Small intestine (tissue), 7 donors: Measurements from ENCODE around the gene ORAI2. TPM values are rescaled to one million over a fixed set of nuclear protein-coding genes. Genes with fewer than 3 reads are reported as not detected.
"Not testable (repeated sequence)": the region's sequence is repeated elsewhere in the genome, so short reads cannot be mapped to it uniquely, and the experiment has no call there.

Experiments used
- DNase-seq, 2 donors: peaks; one replicate each; pipeline versions ENCODE4 v3.0.0 to v3.0.0-alpha.2; 2013
- FAIRE-seq: peaks from 2 replicates; lab custom pipeline; 2012; peaks lifted over from hg19 to GRCh38; lab: Jason Lieb, UNC
- H3K27ac ChIP-seq, 3 donors: one replicate each; pipeline ENCODE4 v1.5.1; 2013; ENCODE audit warnings: low read length in 2 of 3, mild to moderate bottlenecking in 2 of 3, control low read depth in 1 of 3, inconsistent platforms in 1 of 3, low read depth in 1 of 3, moderate library complexity in 1 of 3
- H3K27me3 ChIP-seq, 3 donors: one replicate each; pipeline ENCODE4 v1.6.1; 2013; ENCODE audit warnings: low read length in 3 of 3, inconsistent platforms in 1 of 3; ENCODE audit not compliant: control insufficient read depth in 3 of 3, insufficient read depth in 3 of 3
- H3K36me3 ChIP-seq, 3 donors: one replicate each; pipeline ENCODE4 v1.6.1; 2013; ENCODE audit warnings: low read length in 3 of 3, inconsistent platforms in 1 of 3, low read depth in 1 of 3, mild to moderate bottlenecking in 1 of 3, moderate library complexity in 1 of 3; ENCODE audit not compliant: control insufficient read depth in 3 of 3, insufficient read depth in 2 of 3
- H3K4me1 ChIP-seq, 3 donors: one replicate each; pipeline ENCODE4 v1.6.1; 2013; ENCODE audit warnings: low read length in 2 of 3, inconsistent platforms in 1 of 3, low read depth in 1 of 3, mild to moderate bottlenecking in 1 of 3, moderate library complexity in 1 of 3; ENCODE audit not compliant: control insufficient read depth in 3 of 3, insufficient read depth in 2 of 3
- H3K4me3 ChIP-seq, 3 donors: one replicate each; pipeline ENCODE4 v1.5.1; 2013; ENCODE audit warnings: low read length in 3 of 3, control low read depth in 1 of 3, inconsistent platforms in 1 of 3, low read depth in 1 of 3, mild to moderate bottlenecking in 1 of 3, moderate library complexity in 1 of 3
- H3K9me3 ChIP-seq, 2 donors: one replicate each; pipeline ENCODE4 v1.6.1; 2013; ENCODE audit warnings: low read depth in 1 of 2, low read length in 1 of 2; ENCODE audit not compliant: control insufficient read depth in 2 of 2, insufficient read depth in 1 of 2
- WGBS, 3 donors: extraction: QIAGEN DNeasy Blood & Tissue Kit; methylation state at CpG; one replicate each; pipeline ENCODE4 v1.1.7; 2013; 5-methylcytosine and 5-hydroxymethylcytosine counted together
- polyA plus RNA-seq, 4 donors: library from polyadenylated mRNA; stranded (reverse) in 3 of 4; unstranded in 1 of 4; fragments of 200-250 nt in 3 of 4; fragments of 120-200 nt in 1 of 4; gene quantifications; one replicate each; pipeline versions ENCODE4 v1.2.1 to v1.2.3, GENCODE V29; 2013
- donor health status: healthy with polysubstance abuse.
- donor health status: control.
- donor health status: control.
- donor health status: Bipolar disorder and iron deficiency.
- donor health status: healthy.

ORAI2 gene
- polyA plus RNA-seq, 4 donors, result 0.89 to 8.8 (median 5.4) TPM

- peak within 1 kb of the TSS; percentile 41 to 97 (median 72) for H3K4me3 ChIP-seq
- peaks cover 0 to 9% (median 6%) of the 10 kb centered on the region in 3 donors for H3K4me1 ChIP-seq
- 0% methylated on average over 55 to 57 of the region's 59 CpGs for WGBS, 3 donors
- DNase-seq (peak; percentile 91), FAIRE-seq (no peak)
- H3K9me3 ChIP-seq, result no peaks in the 10 kb centered on the region
- H3K27ac ChIP-seq, result peak within 1 kb of the TSS; percentile 27 to 87 (median 85)
- H3K27me3 ChIP-seq, result no peaks in the 10 kb centered on the region
- H3K36me3 ChIP-seq, result peaks cover 0 to 36% (median 3%) of the 10 kb centered on the region in 3 donors
Observed at GRCh38 chr7:102395873-102396709, 37.3 kb upstream of the ORAI2 start, which contains the start of gene PRKRIP1. PRKRIP1 (plus strand) TSS chr7:102396363; CDS start chr7:102396412, 49 bp downstream.

- peaks cover 0 to 9% (median 6%) of the 10 kb centered on the region in 3 donors for H3K4me1 ChIP-seq
- no peaks in the 10 kb centered on the region for H3K27me3 ChIP-seq
- FAIRE-seq, result no peak
- H3K36me3 ChIP-seq, result peaks cover 0 to 36% (median 3%) of the 10 kb centered on the region in 3 donors
- H3K4me3 ChIP-seq, result peak overlapping the region; percentile 41 to 97 (median 72)
- no peaks in the 10 kb centered on the region for H3K9me3 ChIP-seq
- peak overlapping the region; percentile 27 to 87 (median 65) for H3K27ac ChIP-seq
- WGBS, 3 donors, result 1% methylated on average over 12 of the region's 12 CpGs
- DNase-seq, result no peak
Observed at GRCh38 chr7:102396710-102397019, 36.7 kb upstream of the ORAI2 start.

GRCh38 chr7:102398543-102398942 lies 34.8 kb upstream of the ORAI2 start:
- Histone ChIP-seq H3K27me3 (no peaks in the 10 kb centered on the region), H3K9me3 (no peaks in the 10 kb centered on the region), H3K4me3 (no peak overlapping the region), H3K36me3 (peaks cover 3 to 43% (median 6%) of the 10 kb centered on the region in 3 donors), H3K27ac (no peak overlapping the region), H3K4me1 (peaks cover 0 to 9% (median 6%) of the 10 kb centered on the region in 3 donors)
- 95 to 98% (median 97%) methylated on average over 8 of the region's 8 CpGs for WGBS, 3 donors
- DNase-seq (no peak), FAIRE-seq (no peak)

GRCh38 chr7:102400360-102400759 lies 33.0 kb upstream of the ORAI2 start:
- Histone ChIP-seq H3K9me3 (no peaks in the 10 kb centered on the region), H3K36me3 (peaks cover 4 to 57% (median 11%) of the 10 kb centered on the region in 3 donors), H3K27ac (no peak overlapping the region), H3K4me1 (peaks cover 0 to 6% (median 6%) of the 10 kb centered on the region in 3 donors), H3K27me3 (no peaks in the 10 kb centered on the region), H3K4me3 (no peak overlapping the region)
- no peak for FAIRE-seq
- 89 to 93% (median 92%) methylated on average over 5 of the region's 5 CpGs for WGBS, 3 donors
- no peak for DNase-seq

GRCh38 chr7:102403563-102403962 lies 29.8 kb upstream of the ORAI2 start:
- Histone ChIP-seq H3K4me1 (no peaks in the 10 kb centered on the region), H3K9me3 (no peaks in the 10 kb centered on the region), H3K4me3 (no peak overlapping the region), H3K27me3 (no peaks in the 10 kb centered on the region), H3K36me3 (peaks cover 17 to 82% (median 24%) of the 10 kb centered on the region in 3 donors), H3K27ac (no peak overlapping the region)
- no peak for FAIRE-seq
- no peak for DNase-seq
- WGBS, 3 donors, result 92 to 96% (median 96%) methylated on average over 3 of the region's 3 CpGs

GRCh38 chr7:102404005-102404861 lies 29.1 kb upstream of the ORAI2 start:
- H3K4me3 ChIP-seq, result no peak overlapping the region
- H3K36me3 ChIP-seq, result peaks cover 17 to 82% (median 22%) of the 10 kb centered on the region in 3 donors
- DNase-seq, result peak; percentile 69
- no peaks in the 10 kb centered on the region for H3K27me3 ChIP-seq
- H3K4me1 ChIP-seq, result no peaks in the 10 kb centered on the region
- H3K27ac ChIP-seq, result no peak overlapping the region
- no peaks in the 10 kb centered on the region for H3K9me3 ChIP-seq
- 70 to 77% (median 74%) methylated on average over 15 of the region's 15 CpGs for WGBS, 3 donors
- no peak for FAIRE-seq

GRCh38 chr7:102404862-102405188 lies 28.6 kb upstream of the ORAI2 start:
- H3K27ac ChIP-seq, FAIRE-seq, H3K4me3 ChIP-seq, H3K4me1 ChIP-seq, H3K9me3 ChIP-seq, H3K27me3 ChIP-seq, DNase-seq: not testable (repeated sequence)
- WGBS, 3 donors, result 94 to 98% (median 96%) methylated on average over 5 of the region's 5 CpGs
- peaks cover 20 to 81% (median 21%) of the 10 kb centered on the region in 3 donors for H3K36me3 ChIP-seq

- Histone ChIP-seq H3K27me3 (no peaks in the 10 kb centered on the region), H3K4me1 (no peaks in the 10 kb centered on the region), H3K27ac (no peak overlapping the region), H3K4me3 (no peak overlapping the region), H3K36me3 (peaks cover 20 to 88% (median 22%) of the 10 kb centered on the region in 3 donors), H3K9me3 (peaks cover 0 to 6% of the 10 kb centered on the region in 2 donors)
- 90 to 93% (median 93%) methylated on average over 6 of the region's 6 CpGs for WGBS, 3 donors
- no peak for DNase-seq
- no peak for FAIRE-seq
Observed at GRCh38 chr7:102407910-102408309, 25.5 kb upstream of the ORAI2 start.
